Vagina (tissue), 2 donors: Measurements from ENCODE around the gene GFER.

Experiments
- POLR2A ChIP-seq, 2 donors: fragments of 450-650 bp; IDR thresholded peaks; one replicate each; pipeline ENCODE4 v1.6.1; 2017; ENCODE audit warnings: antibody characterized with exemption in 2 of 2, mild to moderate bottlenecking in 2 of 2, moderate library complexity in 2 of 2
- TF ChIP-seq, protein P1 (sequence below), 3 experiments: fragments of 450-650 bp in 2 of 3; fragments of 200-600 bp in 1 of 3; sonication (generic) in 1 of 3; IDR thresholded peaks; one replicate each; pipeline ENCODE4 v1.5.1; 2017 to 2019; ENCODE audit warnings: antibody characterized with exemption in 3 of 3, mild to moderate bottlenecking in 2 of 3, moderate library complexity in 2 of 3

GRCh38 chr16:1971796-1972489, 12.1 kb upstream of the GFER start, which contains the start of gene TBL3:
- TF ChIP-seq, protein P1, sequence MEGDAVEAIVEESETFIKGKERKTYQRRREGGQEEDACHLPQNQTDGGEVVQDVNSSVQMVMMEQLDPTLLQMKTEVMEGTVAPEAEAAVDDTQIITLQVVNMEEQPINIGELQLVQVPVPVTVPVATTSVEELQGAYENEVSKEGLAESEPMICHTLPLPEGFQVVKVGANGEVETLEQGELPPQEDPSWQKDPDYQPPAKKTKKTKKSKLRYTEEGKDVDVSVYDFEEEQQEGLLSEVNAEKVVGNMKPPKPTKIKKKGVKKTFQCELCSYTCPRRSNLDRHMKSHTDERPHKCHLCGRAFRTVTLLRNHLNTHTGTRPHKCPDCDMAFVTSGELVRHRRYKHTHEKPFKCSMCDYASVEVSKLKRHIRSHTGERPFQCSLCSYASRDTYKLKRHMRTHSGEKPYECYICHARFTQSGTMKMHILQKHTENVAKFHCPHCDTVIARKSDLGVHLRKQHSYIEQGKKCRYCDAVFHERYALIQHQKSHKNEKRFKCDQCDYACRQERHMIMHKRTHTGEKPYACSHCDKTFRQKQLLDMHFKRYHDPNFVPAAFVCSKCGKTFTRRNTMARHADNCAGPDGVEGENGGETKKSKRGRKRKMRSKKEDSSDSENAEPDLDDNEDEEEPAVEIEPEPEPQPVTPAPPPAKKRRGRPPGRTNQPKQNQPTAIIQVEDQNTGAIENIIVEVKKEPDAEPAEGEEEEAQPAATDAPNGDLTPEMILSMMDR (IDR thresholded peaks at IDR 0.05) = peak in 1 of 3 experiments; percentile 29
- peak; percentile 34 to 91 for TF ChIP-seq POLR2A (IDR thresholded peaks at IDR 0.05)
